Colonic mucosa (tissue), 4 donors: ENCODE results near the gene PDLIM7. TPM values are rescaled to one million over a fixed set of nuclear protein-coding genes. Genes with fewer than 3 reads are reported as not detected.

Experiments
- DNase-seq: peaks from one replicate; pipeline ENCODE4 v3.0.0-alpha.2; 2020
- H3K27ac ChIP-seq: fragments of 200-600 bp; one replicate; pipeline ENCODE4 v1.8.0; 2021
- H3K27me3 ChIP-seq: fragments of 200-600 bp; one replicate; pipeline ENCODE4 v1.8.0; 2021
- H3K36me3 ChIP-seq: fragments of 200-600 bp; one replicate; pipeline ENCODE4 v1.8.0; 2021
- H3K4me1 ChIP-seq: fragments of 200-600 bp; one replicate; pipeline ENCODE4 v1.8.0; 2021; ENCODE audit warnings: mild to moderate bottlenecking
- H3K4me3 ChIP-seq: fragments of 200-600 bp; one replicate; pipeline ENCODE4 v1.8.0; 2021
- H3K9ac ChIP-seq, 2 donors: one replicate each; pipeline ENCODE4 v1.7.0; 2013; ENCODE audit warnings: control low read depth in 2 of 2, low read depth in 2 of 2, low read length in 2 of 2
- H3K9me3 ChIP-seq: fragments of 200-600 bp; one replicate; pipeline ENCODE4 v1.8.0; 2021
- intact Hi-C: fragments of 100-400 bp; cut with DNase I; formaldehyde crosslinking; loops from one replicate; pipeline ENCODE4 v1.14.1; 2022
- total RNA-seq, 2 donors: library from RNA; stranded (reverse); fragmentation: NEBNext Ultra II Directional in 1 of 2; extraction: Animal tissue kit (Norgen Biotek cat#: 25700) in 1 of 2; gene quantifications; one replicate each; pipeline ENCODE4 v1.2.1, GENCODE V29; 2021
- TF ChIP-seq, protein P1 (sequence below): fragments of 200-600 bp; IDR thresholded peaks from one replicate; pipeline ENCODE4 v1.8.0; 2022; ENCODE audit warnings: antibody characterized with exemption, mild to moderate bottlenecking
- donor health status: healthy.
- donor health status: DM: no; HTN: no; CAD: no.
- donor health status: DM: no; HTN: no; CAD: no.

PDLIM7 gene
- total RNA-seq, 2 donors from 2014 or later, result 19.7 to 44.9 TPM

GRCh38 chr5:177435847-177436536 is 61.4 kb downstream of the PDLIM7 start:
- intact Hi-C loops, result no loop called here
- no peak overlapping the region for H3K27ac ChIP-seq

DNA sequence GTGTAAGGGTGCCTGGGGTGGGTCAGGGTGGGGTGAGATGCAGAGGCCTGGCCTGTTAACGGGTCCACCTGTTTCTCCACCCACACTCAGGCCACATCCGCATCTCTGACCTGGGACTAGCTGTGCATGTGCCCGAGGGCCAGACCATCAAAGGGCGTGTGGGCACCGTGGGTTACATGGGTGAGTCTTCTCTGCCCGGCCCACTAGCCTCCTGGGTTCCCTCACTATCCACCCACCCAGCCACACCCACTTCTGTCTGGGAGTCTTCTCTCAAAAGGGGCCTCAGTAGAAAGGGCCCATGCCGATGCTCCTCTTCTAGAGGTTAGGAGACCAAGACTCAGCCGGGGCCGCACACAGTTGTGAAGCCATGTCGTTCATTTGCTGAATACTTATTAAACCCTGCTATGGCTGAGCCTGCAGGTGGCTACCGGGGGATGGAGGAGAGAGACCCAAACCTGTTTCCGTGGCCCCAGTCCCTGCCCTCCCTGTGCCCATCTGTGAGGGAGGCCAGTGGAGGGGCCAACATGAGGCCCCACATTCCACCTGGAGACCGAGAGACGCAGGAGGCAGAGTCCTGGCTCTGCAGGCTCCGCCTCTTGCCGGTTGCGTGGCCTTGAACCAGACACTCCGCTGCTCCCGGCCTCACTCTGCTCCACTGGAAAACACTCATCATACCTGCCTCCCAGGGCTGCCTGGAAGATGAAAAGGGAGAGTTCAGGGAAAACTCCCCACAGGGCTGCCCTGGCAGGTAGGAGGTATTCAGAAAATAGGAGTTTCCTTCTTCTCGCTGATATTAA is 62.3 kb downstream of the PDLIM7 start:
- H3K4me3 ChIP-seq, result no peak overlapping the region
- TF ChIP-seq, protein P1, sequence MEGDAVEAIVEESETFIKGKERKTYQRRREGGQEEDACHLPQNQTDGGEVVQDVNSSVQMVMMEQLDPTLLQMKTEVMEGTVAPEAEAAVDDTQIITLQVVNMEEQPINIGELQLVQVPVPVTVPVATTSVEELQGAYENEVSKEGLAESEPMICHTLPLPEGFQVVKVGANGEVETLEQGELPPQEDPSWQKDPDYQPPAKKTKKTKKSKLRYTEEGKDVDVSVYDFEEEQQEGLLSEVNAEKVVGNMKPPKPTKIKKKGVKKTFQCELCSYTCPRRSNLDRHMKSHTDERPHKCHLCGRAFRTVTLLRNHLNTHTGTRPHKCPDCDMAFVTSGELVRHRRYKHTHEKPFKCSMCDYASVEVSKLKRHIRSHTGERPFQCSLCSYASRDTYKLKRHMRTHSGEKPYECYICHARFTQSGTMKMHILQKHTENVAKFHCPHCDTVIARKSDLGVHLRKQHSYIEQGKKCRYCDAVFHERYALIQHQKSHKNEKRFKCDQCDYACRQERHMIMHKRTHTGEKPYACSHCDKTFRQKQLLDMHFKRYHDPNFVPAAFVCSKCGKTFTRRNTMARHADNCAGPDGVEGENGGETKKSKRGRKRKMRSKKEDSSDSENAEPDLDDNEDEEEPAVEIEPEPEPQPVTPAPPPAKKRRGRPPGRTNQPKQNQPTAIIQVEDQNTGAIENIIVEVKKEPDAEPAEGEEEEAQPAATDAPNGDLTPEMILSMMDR, result no peak
- no peak for DNase-seq
- no peak overlapping the region for H3K27ac ChIP-seq
- no peaks in the 10 kb centered on the region for H3K27me3 ChIP-seq
- no peaks in the 10 kb centered on the region for H3K9me3 ChIP-seq
- intact Hi-C loops, result no loop called here
- no peak overlapping the region for H3K9ac ChIP-seq
- H3K36me3 ChIP-seq, result peaks cover 20% of the 10 kb centered on the region
- H3K4me1 ChIP-seq, result peaks cover 4% of the 10 kb centered on the region

More at GRCh38 chr5:177435847-177436536, 61.4 kb downstream of the PDLIM7 start:
- no peak overlapping the region for H3K9ac ChIP-seq
- peaks cover 20% of the 10 kb centered on the region for H3K36me3 ChIP-seq
- H3K9me3 ChIP-seq, result no peaks in the 10 kb centered on the region
- peaks cover 4% of the 10 kb centered on the region for H3K4me1 ChIP-seq
- no peaks in the 10 kb centered on the region for H3K27me3 ChIP-seq
- H3K4me3 ChIP-seq, result no peak overlapping the region
- TF ChIP-seq, protein P1, result no peak
- no peak for DNase-seq

DNA sequence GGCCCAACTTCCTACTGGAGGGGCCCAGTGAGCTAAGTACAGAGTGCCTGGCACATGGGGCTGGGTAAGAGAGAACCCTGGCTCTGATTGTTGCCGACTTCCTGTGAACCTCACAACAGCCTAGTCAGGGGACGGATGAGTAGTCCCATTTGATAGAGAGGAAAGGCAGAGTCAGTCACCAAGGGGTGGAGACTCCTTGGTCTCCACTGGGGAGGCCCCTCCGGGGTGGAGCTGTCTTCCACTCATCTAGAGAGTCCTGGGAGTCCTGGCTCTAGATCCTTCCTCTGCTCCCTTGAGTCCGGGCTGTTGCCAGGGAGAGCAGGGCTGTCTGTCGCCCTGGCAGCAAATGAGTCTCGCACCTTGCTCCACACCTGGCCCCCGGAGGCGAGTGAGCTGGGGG is 63.0 kb downstream of the PDLIM7 start:
- intact Hi-C loops, result no loop called here
- Histone ChIP-seq H3K9ac (no peak overlapping the region), H3K9me3 (no peaks in the 10 kb centered on the region), H3K27me3 (no peaks in the 10 kb centered on the region), H3K4me3 (no peak overlapping the region), H3K36me3 (peaks cover 20% of the 10 kb centered on the region), H3K4me1 (peaks cover 4% of the 10 kb centered on the region), H3K27ac (no peak overlapping the region)
- no peak for DNase-seq
- TF ChIP-seq, protein P1, result no peak

DNA sequence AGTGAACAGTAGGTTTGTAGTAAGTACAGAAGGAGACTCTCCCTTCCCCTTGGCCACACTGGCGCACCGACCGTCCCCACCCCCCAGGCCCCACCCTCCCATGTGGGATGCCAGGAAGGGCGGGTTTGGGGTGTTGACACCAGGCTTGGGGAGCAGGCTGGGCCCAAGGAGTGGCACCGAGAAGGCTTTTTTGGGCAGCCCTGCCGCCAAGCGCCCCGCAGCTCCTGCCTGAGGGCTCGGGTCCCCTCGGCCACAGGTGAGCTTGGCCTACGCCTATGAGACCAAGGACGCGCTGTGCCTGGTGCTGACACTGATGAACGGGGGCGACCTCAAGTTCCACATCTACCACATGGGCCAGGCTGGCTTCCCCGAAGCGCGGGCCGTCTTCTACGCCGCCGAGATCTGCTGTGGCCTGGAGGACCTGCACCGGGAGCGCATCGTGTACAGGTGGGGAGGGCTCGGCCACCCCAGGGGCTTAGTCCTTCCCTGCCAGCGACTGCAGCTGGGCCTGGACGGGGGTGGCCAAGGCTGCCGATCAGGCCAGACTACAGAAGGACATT is 63.7 kb downstream of the PDLIM7 start:
- intact Hi-C loops, result no loop called here
- peaks cover 4% of the 10 kb centered on the region for H3K4me1 ChIP-seq
- TF ChIP-seq, protein P1, result no peak

More for the DNA sequence above, 63.7 kb downstream of the PDLIM7 start:
- H3K27ac ChIP-seq, result no peak overlapping the region
- H3K9ac ChIP-seq, result no peak overlapping the region
- H3K9me3 ChIP-seq, result no peaks in the 10 kb centered on the region
- no peak overlapping the region for H3K4me3 ChIP-seq
- H3K27me3 ChIP-seq, result no peaks in the 10 kb centered on the region
- no peak for DNase-seq
- peaks cover 20% of the 10 kb centered on the region for H3K36me3 ChIP-seq

Other genes with a start within 250 kb of the PDLIM7 start
- gene RAB24, start 193.9 kb downstream of the PDLIM7 start, total RNA-seq, result 10 to 100 TPM; 32.9 to 39.5 TPM
- 100 to 1,000 TPM; 245 to 396 TPM for gene PRELID1, start 193.8 kb downstream of the PDLIM7 start, total RNA-seq
- gene MXD3, start 185.7 kb downstream of the PDLIM7 start, total RNA-seq, result 10 to 100 TPM in 1 of 2 donors, 1 to 10 TPM in 1; 9.3 to 36.4 TPM
- 100 to 1,000 TPM; 137 to 185 TPM for gene LMAN2, start 145.9 kb downstream of the PDLIM7 start, total RNA-seq
- 10 to 100 TPM in 1 of 2 donors, 1 to 10 TPM in 1; 9.1 to 10.1 TPM for gene RGS14, start 139.7 kb downstream of the PDLIM7 start, total RNA-seq
- gene SLC34A1, start 113.2 kb downstream of the PDLIM7 start, total RNA-seq, result not detected
- not detected for gene PFN3, start 96.9 kb downstream of the PDLIM7 start, total RNA-seq
- 10 to 100 TPM; 14.7 to 34.0 TPM for gene F12, start 88.0 kb downstream of the PDLIM7 start, total RNA-seq
- 10 to 100 TPM; 38.0 to 64.4 TPM for gene GRK6, start 70.9 kb downstream of the PDLIM7 start, total RNA-seq
- 1 to 10 TPM; 3.9 to 5.0 TPM for gene PRR7, start 50.8 kb downstream of the PDLIM7 start, total RNA-seq
- 10 to 100 TPM in 1 of 2 donors, 1 to 10 TPM in 1; 9.3 to 18.8 TPM for gene DBN1, start 24.0 kb downstream of the PDLIM7 start, total RNA-seq
- gene DOK3, start 12.2 kb upstream of the PDLIM7 start, total RNA-seq, result 1 to 10 TPM; 4.1 to 8.9 TPM
- 100 to 1,000 TPM in 1 of 2 donors, 10 to 100 TPM in 1; 84.3 to 134 TPM for gene DDX41, start 19.4 kb upstream of the PDLIM7 start, total RNA-seq
- gene FAM193B, start 57.0 kb upstream of the PDLIM7 start, total RNA-seq, result 10 to 100 TPM; 39.4 to 78.6 TPM
- gene TMED9, start 94.6 kb upstream of the PDLIM7 start, total RNA-seq, result 100 to 1,000 TPM; 187 to 303 TPM
- 10 to 100 TPM; 19.2 to 30.3 TPM for gene B4GALT7, start 102.5 kb upstream of the PDLIM7 start, total RNA-seq